Midbrain (tissue), 1 donor: Measurements from ENCODE around the gene ARHGEF28.

Source experiments
- DNase-seq: peaks from one replicate; lab custom pipeline; 2025; lab: John Stamatoyannopoulos, UW

The ARHGEF28 gene

DNA sequence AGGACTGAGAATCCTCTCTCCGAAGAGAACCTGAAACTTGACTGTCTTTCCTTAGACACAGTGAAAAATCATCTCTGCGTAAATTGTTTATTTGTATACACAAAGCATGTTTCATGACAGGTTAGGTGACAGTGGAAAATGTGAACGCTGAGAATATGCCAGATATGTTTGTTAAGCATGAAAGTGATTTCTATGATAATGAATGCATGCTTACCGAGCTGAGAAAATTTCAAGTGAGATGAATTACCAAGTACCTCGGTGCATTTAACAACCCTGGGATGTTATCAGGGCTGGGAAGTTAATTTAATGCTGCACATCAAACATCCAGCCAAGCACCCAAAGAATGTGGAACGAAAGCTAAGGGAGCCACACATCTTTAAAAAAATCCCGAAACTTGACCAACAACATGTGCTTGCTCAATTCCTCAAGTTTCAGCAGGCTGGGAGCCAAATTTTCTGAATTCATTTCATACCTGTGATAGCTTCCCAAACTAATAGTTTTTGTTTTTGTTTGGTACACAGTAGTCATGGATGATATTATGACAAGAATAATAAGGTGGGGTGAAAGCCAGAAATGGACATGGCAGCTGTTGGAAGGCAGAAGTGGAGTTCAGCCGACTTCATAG, 336.9 kb downstream of the ARHGEF28 start:
- DNase-seq, result no peak

DNA sequence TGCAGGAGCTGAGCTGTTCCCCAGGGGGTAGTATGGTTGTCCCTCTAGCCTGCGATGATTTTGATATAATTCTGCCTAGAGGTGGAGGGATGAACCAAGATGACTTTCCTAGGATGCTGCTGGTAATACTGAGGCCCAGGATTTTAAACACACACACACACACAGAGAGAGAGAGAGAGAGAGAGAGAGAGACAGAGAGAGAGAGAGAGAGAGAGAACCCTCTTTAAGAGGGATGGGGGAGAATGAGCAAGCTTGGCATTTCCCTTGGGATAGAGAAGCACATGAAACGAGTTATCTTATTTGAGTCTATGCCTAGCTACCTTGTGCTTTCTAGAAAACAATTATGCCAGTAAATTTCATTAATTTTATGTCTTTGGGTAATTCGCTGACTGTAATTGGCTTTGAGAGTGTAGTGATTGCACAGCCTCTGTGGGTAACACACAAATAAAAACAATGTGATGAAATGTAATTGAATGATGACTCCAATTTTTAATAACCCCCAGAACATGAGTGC, 338.4 kb downstream of the ARHGEF28 start:
- no peak for DNase-seq

- no peak for DNase-seq
Observed at GRCh38 chr5:73966451-73966850, 340.5 kb downstream of the ARHGEF28 start.

GRCh38 chr5:73967347-73967746, 341.4 kb downstream of the ARHGEF28 start:
- no peak for DNase-seq

- DNase-seq, result no peak
Observed at GRCh38 chr5:73968246-73968645, 342.2 kb downstream of the ARHGEF28 start.

GRCh38 chr5:73968729-73969128, 342.7 kb downstream of the ARHGEF28 start:
- DNase-seq, result no peak

DNA sequence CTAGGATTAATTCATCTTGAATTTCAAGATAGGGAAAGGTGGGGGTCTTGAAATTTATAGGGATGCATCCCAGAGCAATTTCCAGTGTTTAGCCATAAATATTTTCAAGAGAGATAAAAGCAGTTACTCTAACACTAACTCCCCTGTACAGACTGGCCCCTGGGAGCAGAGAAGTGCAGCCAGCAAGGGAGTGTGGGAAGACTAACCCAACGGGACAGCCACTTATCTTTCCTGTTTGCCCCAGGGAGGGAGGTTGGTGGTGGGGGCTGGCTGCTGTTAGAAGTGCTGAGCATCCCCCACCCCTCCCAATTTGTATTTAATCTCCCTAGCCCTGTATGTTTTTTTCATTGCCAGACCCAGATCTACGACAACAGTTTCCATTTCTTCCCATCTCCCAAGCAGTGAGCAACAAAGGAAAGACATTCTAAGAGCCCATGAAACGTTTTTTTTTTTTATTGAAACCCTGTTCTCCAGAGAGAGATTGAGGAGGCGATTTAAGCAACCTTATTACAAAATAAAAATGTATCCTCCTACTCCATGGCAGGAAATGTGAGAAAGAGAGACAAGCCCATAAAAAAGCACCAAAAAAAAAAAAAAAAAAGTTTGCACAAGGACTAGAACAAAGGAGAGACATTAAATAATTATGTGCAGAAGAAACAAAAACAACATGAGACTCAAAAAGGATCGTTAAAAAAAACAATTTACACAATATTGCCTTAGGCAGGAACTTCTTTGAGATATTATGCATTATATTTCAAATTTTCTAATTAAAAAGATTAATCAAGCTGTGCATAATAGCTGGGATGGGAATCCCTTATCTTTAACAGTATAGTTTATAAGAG, 343.4 kb downstream of the ARHGEF28 start:
- no peak for DNase-seq

DNA sequence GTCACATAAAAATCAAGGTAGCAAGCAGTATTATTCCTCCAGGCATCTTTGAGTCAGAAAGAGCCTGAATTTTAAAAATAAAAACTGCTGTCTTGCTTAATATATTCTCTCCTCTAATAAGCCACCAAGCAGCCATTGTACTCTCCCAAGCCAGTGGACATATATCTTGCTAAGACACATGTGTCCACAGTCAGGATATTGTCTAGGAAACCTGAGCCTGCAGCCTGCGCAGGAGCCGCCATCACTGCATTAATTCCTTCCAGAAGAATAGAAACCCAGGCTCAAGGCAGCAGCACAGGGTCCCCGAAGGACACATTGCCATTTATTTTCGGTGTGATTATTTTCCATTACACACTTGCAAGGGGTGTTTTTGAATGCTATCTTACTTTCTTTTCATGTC, 345.3 kb downstream of the ARHGEF28 start:
- DNase-seq, result no peak

GRCh38 chr5:73973135-73973534, 347.1 kb downstream of the ARHGEF28 start:
- no peak for DNase-seq

- no peak for DNase-seq
Observed at GRCh38 chr5:73974871-73975360, 348.9 kb downstream of the ARHGEF28 start.

GRCh38 chr5:73975845-73976244, 349.8 kb downstream of the ARHGEF28 start:
- no peak for DNase-seq

GRCh38 chr5:73977146-73977545, 351.1 kb downstream of the ARHGEF28 start:
- no peak for DNase-seq

- no peak for DNase-seq
Observed at GRCh38 chr5:73979321-73979720, 353.3 kb downstream of the ARHGEF28 start.

- no peak for DNase-seq
Observed at GRCh38 chr5:73981704-73982103, 355.7 kb downstream of the ARHGEF28 start.

- DNase-seq, result no peak
Observed at GRCh38 chr5:73983644-73984043, 357.6 kb downstream of the ARHGEF28 start.

DNA sequence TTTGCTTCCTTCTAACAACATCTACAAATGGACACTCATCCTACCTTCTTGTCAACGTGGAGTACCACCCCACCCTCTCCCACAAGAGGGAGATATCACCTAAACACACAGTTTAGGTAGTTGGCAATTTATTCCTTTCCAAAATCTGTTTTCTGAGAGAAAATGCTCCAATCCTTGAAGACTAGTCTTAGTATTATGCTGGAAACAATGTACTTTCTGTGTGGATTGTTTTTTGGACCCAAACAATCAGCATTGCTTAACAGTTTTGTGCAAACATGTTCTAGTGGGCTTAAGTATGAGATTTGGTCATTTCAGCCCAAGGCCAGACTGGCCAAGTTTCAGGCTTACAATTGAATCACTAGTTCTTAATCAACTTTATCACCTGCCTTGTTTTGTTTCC, 359.1 kb downstream of the ARHGEF28 start:
- no peak for DNase-seq

- no peak for DNase-seq
Observed at GRCh38 chr5:73986729-73987128, 360.7 kb downstream of the ARHGEF28 start.

DNA sequence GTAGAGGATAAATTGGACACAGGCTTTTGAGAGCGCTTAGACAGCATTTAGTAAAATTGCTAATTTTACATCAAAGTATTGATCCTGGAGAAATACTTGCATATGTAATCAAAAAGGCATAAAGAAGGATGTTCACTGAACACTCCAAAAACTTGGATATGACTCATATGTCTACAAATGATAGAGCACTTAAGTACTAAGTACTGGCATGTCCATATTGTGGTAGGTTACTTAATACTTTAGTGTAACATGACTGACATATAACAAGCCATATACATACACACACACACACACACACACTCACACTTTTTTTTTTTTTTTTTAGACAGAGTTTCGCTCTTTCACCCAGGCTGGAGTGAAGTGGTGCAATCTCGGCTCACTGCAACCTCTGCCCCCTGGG, 361.9 kb downstream of the ARHGEF28 start:
- DNase-seq, result no peak

- DNase-seq, result no peak
Observed at GRCh38 chr5:73989956-73990355, 364.0 kb downstream of the ARHGEF28 start.
